Measurements from ENCODE around the gene NUCKS1.

Gene NUCKS1

GRCh38 chr1:205783904-205784303 is 33.9 kb upstream of the NUCKS1 start:
- Histone ChIP-seq H3K27me3 (ENCODE audit: control insufficient read depth, insufficient read depth, low read length) (no peaks in the 10 kb centered on the region), H3K9me3 (ENCODE audit: control insufficient read depth, insufficient read depth, low read depth, low read length) (no peaks in the 10 kb centered on the region), H3K27ac (ENCODE audit: low read depth, low read length) (no peak overlapping the region), H3K9ac (ENCODE audit: low read length) (no peak overlapping the region), H3K4me3 (ENCODE audit: low read depth, low read length) (no peak overlapping the region), H3K4me1 (ENCODE audit: control insufficient read depth, insufficient read depth, low read length) (no peaks in the 10 kb centered on the region), H3K36me3 (ENCODE audit: control insufficient read depth, insufficient read depth, low read length) (no peaks in the 10 kb centered on the region)

- H3K27ac ChIP-seq (ENCODE audit: low read depth, low read length) = no peak overlapping the region
- H3K27me3 ChIP-seq (ENCODE audit: control insufficient read depth, insufficient read depth, low read length) = no peaks in the 10 kb centered on the region
- no peak overlapping the region for H3K9ac ChIP-seq (ENCODE audit: low read length)
- no peak overlapping the region for H3K4me3 ChIP-seq (ENCODE audit: low read depth, low read length)
- H3K9me3 ChIP-seq (ENCODE audit: control insufficient read depth, insufficient read depth, low read depth, low read length) = no peaks in the 10 kb centered on the region
- no peaks in the 10 kb centered on the region for H3K4me1 ChIP-seq (ENCODE audit: control insufficient read depth, insufficient read depth, low read length)
- no peaks in the 10 kb centered on the region for H3K36me3 ChIP-seq (ENCODE audit: control insufficient read depth, insufficient read depth, low read length)
These were observed 33.4 kb upstream of the NUCKS1 start for GRCh38 chr1:205783433-205783795.

GRCh38 chr1:205782627-205783432 is 32.8 kb upstream of the NUCKS1 start:
- Histone ChIP-seq H3K27ac (ENCODE audit: low read depth, low read length) (no peak overlapping the region), H3K27me3 (ENCODE audit: control insufficient read depth, insufficient read depth, low read length) (no peaks in the 10 kb centered on the region), H3K4me1 (ENCODE audit: control insufficient read depth, insufficient read depth, low read length) (no peaks in the 10 kb centered on the region), H3K9ac (ENCODE audit: low read length) (no peak overlapping the region), H3K9me3 (ENCODE audit: control insufficient read depth, insufficient read depth, low read depth, low read length) (no peaks in the 10 kb centered on the region), H3K36me3 (ENCODE audit: control insufficient read depth, insufficient read depth, low read length) (no peaks in the 10 kb centered on the region), H3K4me3 (ENCODE audit: low read depth, low read length) (no peak overlapping the region)

- H3K27me3 ChIP-seq (ENCODE audit: control insufficient read depth, insufficient read depth, low read length) = peaks cover 10% of the 10 kb centered on the region
- no peaks in the 10 kb centered on the region for H3K4me1 ChIP-seq (ENCODE audit: control insufficient read depth, insufficient read depth, low read length)
- H3K9me3 ChIP-seq (ENCODE audit: control insufficient read depth, insufficient read depth, low read depth, low read length) = peaks cover 7% of the 10 kb centered on the region; the same call in 1 of the 2 replicates
- H3K9ac ChIP-seq (ENCODE audit: low read length) = no peak overlapping the region
- H3K36me3 ChIP-seq (ENCODE audit: control insufficient read depth, insufficient read depth, low read length) = no peaks in the 10 kb centered on the region
- no peak overlapping the region for H3K27ac ChIP-seq (ENCODE audit: low read depth, low read length)
- H3K4me3 ChIP-seq (ENCODE audit: low read depth, low read length) = no peak overlapping the region
These were observed 30.4 kb upstream of the NUCKS1 start for GRCh38 chr1:205780335-205780734.

- Histone ChIP-seq H3K9ac (ENCODE audit: low read length) (no peak overlapping the region), H3K27me3 (ENCODE audit: control insufficient read depth, insufficient read depth, low read length) (peaks cover 27% of the 10 kb centered on the region)
These were observed 28.0 kb upstream of the NUCKS1 start for GRCh38 chr1:205777994-205778393.

GRCh38 chr1:205775717-205776056 is 25.7 kb upstream of the NUCKS1 start:
- H3K27me3 ChIP-seq (ENCODE audit: control insufficient read depth, insufficient read depth, low read length) = peaks cover 34% of the 10 kb centered on the region
- H3K9ac ChIP-seq (ENCODE audit: low read length) = no peak overlapping the region
- peaks cover 3% of the 10 kb centered on the region; the same call in 1 of the 2 replicates for H3K4me1 ChIP-seq (ENCODE audit: control insufficient read depth, insufficient read depth, low read length)
- peaks cover 7% of the 10 kb centered on the region; the same call in 1 of the 2 replicates for H3K9me3 ChIP-seq (ENCODE audit: control insufficient read depth, insufficient read depth, low read depth, low read length)
- H3K27ac ChIP-seq (ENCODE audit: low read depth, low read length) = no peak overlapping the region
- no peaks in the 10 kb centered on the region for H3K36me3 ChIP-seq (ENCODE audit: control insufficient read depth, insufficient read depth, low read length)
- peak overlapping the region; percentile 86 for H3K4me3 ChIP-seq (ENCODE audit: low read depth, low read length)

More at GRCh38 chr1:205777994-205778393, 28.0 kb upstream of the NUCKS1 start:
- Histone ChIP-seq H3K9me3 (ENCODE audit: control insufficient read depth, insufficient read depth, low read depth, low read length) (peaks cover 7% of the 10 kb centered on the region; the same call in 1 of the 2 replicates), H3K4me3 (ENCODE audit: low read depth, low read length) (no peak overlapping the region), H3K4me1 (ENCODE audit: control insufficient read depth, insufficient read depth, low read length) (peaks cover 3% of the 10 kb centered on the region; the same call in 1 of the 2 replicates), H3K36me3 (ENCODE audit: control insufficient read depth, insufficient read depth, low read length) (no peaks in the 10 kb centered on the region), H3K27ac (ENCODE audit: low read depth, low read length) (no peak overlapping the region)

- Histone ChIP-seq H3K4me3 (ENCODE audit: low read depth, low read length) (peak within 1 kb of the TSS; percentile 86), H3K4me1 (ENCODE audit: control insufficient read depth, insufficient read depth, low read length) (peaks cover 3% of the 10 kb centered on the region; the same call in 1 of the 2 replicates), H3K27me3 (ENCODE audit: control insufficient read depth, insufficient read depth, low read length) (peaks cover 34% of the 10 kb centered on the region), H3K27ac (ENCODE audit: low read depth, low read length) (no peak within 1 kb of the TSS), H3K36me3 (ENCODE audit: control insufficient read depth, insufficient read depth, low read length) (no peaks in the 10 kb centered on the region), H3K9me3 (ENCODE audit: control insufficient read depth, insufficient read depth, low read depth, low read length) (peaks cover 7% of the 10 kb centered on the region; the same call in 1 of the 2 replicates), H3K9ac (ENCODE audit: low read length) (peak within 1 kb of the TSS; percentile 40)
These were observed 25.2 kb upstream of the NUCKS1 start, which contains the start of gene RAB29 for GRCh38 chr1:205775015-205775716. Gene RAB29, minus strand, starts transcription at chr1:205775482. Its CDS starts 526 bp downstream, at chr1:205774956.

GRCh38 chr1:205774198-205775014 is 24.4 kb upstream of the NUCKS1 start:
- peak overlapping the region; percentile 37 for H3K9ac ChIP-seq (ENCODE audit: low read length)
- H3K36me3 ChIP-seq (ENCODE audit: control insufficient read depth, insufficient read depth, low read length) = no peaks in the 10 kb centered on the region
- H3K27ac ChIP-seq (ENCODE audit: low read depth, low read length) = no peak overlapping the region
- peak overlapping the region; percentile 86 for H3K4me3 ChIP-seq (ENCODE audit: low read depth, low read length)
- H3K4me1 ChIP-seq (ENCODE audit: control insufficient read depth, insufficient read depth, low read length) = peaks cover 3% of the 10 kb centered on the region; the same call in 1 of the 2 replicates
- H3K9me3 ChIP-seq (ENCODE audit: control insufficient read depth, insufficient read depth, low read depth, low read length) = peaks cover 7% of the 10 kb centered on the region; the same call in 1 of the 2 replicates
- H3K27me3 ChIP-seq (ENCODE audit: control insufficient read depth, insufficient read depth, low read length) = peaks cover 34% of the 10 kb centered on the region

GRCh38 chr1:205772607-205773032 is 22.6 kb upstream of the NUCKS1 start:
- Histone ChIP-seq H3K9me3 (ENCODE audit: control insufficient read depth, insufficient read depth, low read depth, low read length) (peaks cover 7% of the 10 kb centered on the region; the same call in 1 of the 2 replicates), H3K9ac (ENCODE audit: low read length) (no peak overlapping the region), H3K36me3 (ENCODE audit: control insufficient read depth, insufficient read depth, low read length) (no peaks in the 10 kb centered on the region), H3K27ac (ENCODE audit: low read depth, low read length) (no peak overlapping the region), H3K4me1 (ENCODE audit: control insufficient read depth, insufficient read depth, low read length) (peaks cover 3% of the 10 kb centered on the region; the same call in 1 of the 2 replicates), H3K4me3 (ENCODE audit: low read depth, low read length) (no peak overlapping the region), H3K27me3 (ENCODE audit: control insufficient read depth, insufficient read depth, low read length) (peaks cover 34% of the 10 kb centered on the region)

GRCh38 chr1:205770618-205771017 is 20.6 kb upstream of the NUCKS1 start:
- no peak overlapping the region for H3K9ac ChIP-seq (ENCODE audit: low read length)
- H3K27ac ChIP-seq (ENCODE audit: low read depth, low read length) = no peak overlapping the region
- no peaks in the 10 kb centered on the region for H3K9me3 ChIP-seq (ENCODE audit: control insufficient read depth, insufficient read depth, low read depth, low read length)
- H3K4me1 ChIP-seq (ENCODE audit: control insufficient read depth, insufficient read depth, low read length) = peaks cover 3% of the 10 kb centered on the region; the same call in 1 of the 2 replicates
- H3K27me3 ChIP-seq (ENCODE audit: control insufficient read depth, insufficient read depth, low read length) = peaks cover 26% of the 10 kb centered on the region
- no peak overlapping the region for H3K4me3 ChIP-seq (ENCODE audit: low read depth, low read length)
- H3K36me3 ChIP-seq (ENCODE audit: control insufficient read depth, insufficient read depth, low read length) = no peaks in the 10 kb centered on the region
